ENCODE data around the gene MAT2A.

Gene MAT2A

GRCh38 chr2:85525567-85525966 is 13.4 kb upstream of the MAT2A start:
- ATAC-seq: no peak
- no peak for TF ChIP-seq CREB5 (CRISPR knock-in tag; IDR thresholded peaks at IDR 0.05; ENCODE audit: low read depth)
- TF ChIP-seq PPARA (CRISPR knock-in tag; IDR thresholded peaks at IDR 0.05; ENCODE audit: borderline replicate concordance): no peak
- no peak for TF ChIP-seq OSR1 (CRISPR knock-in tag; IDR thresholded peaks at IDR 0.05)
- no peak for TF ChIP-seq PATZ1 (CRISPR knock-in tag; IDR thresholded peaks at IDR 0.05; ENCODE audit: borderline replicate concordance)

- no peak for ATAC-seq
- no peak for TF ChIP-seq ESRRG (CRISPR knock-in tag; IDR thresholded peaks at IDR 0.05)
- no peak for TF ChIP-seq ISL1 (CRISPR knock-in tag; IDR thresholded peaks at IDR 0.05)
- TF ChIP-seq ARNTL (CRISPR knock-in tag; IDR thresholded peaks at IDR 0.05; ENCODE audit: borderline replicate concordance, low read depth): no peak
- TF ChIP-seq TCF4 (CRISPR knock-in tag; IDR thresholded peaks at IDR 0.05; ENCODE audit: borderline replicate concordance): no peak
- no peak for TF ChIP-seq CREB5 (CRISPR knock-in tag; IDR thresholded peaks at IDR 0.05; ENCODE audit: low read depth)
- TF ChIP-seq ZNF70 (CRISPR knock-in tag; IDR thresholded peaks at IDR 0.05): no peak
- TF ChIP-seq ZNF565 (CRISPR knock-in tag; conservative IDR thresholded peaks at IDR 0.05; ENCODE audit: low read depth): no peak
- TF ChIP-seq CSDC2 (CRISPR knock-in tag; IDR thresholded peaks at IDR 0.05): no peak
- TF ChIP-seq RARB (CRISPR knock-in tag; IDR thresholded peaks at IDR 0.05): no peak
Observed at GRCh38 chr2:85527787-85528186, 11.2 kb upstream of the MAT2A start.

- TF ChIP-seq CSRNP3 (CRISPR knock-in tag; IDR thresholded peaks at IDR 0.05): no peak
- no peak for TF ChIP-seq CSDC2 (CRISPR knock-in tag; IDR thresholded peaks at IDR 0.05)
- no peak for TF ChIP-seq CREB5 (CRISPR knock-in tag; IDR thresholded peaks at IDR 0.05; ENCODE audit: low read depth)
- TF ChIP-seq ZC3H10 (CRISPR knock-in tag; IDR thresholded peaks at IDR 0.05): no peak
- no peak for TF ChIP-seq BACH2 (CRISPR knock-in tag; IDR thresholded peaks at IDR 0.05; ENCODE audit: borderline replicate concordance)
- no peak for TF ChIP-seq OSR1 (CRISPR knock-in tag; IDR thresholded peaks at IDR 0.05)
- TF ChIP-seq POU6F1 (CRISPR knock-in tag; IDR thresholded peaks at IDR 0.05; ENCODE audit: borderline replicate concordance, low read depth): no peak
- no peak for TF ChIP-seq TCF4 (CRISPR knock-in tag; IDR thresholded peaks at IDR 0.05; ENCODE audit: borderline replicate concordance)
- TF ChIP-seq ZNF565 (CRISPR knock-in tag; conservative IDR thresholded peaks at IDR 0.05; ENCODE audit: low read depth): no peak
- TF ChIP-seq ZFP30 (CRISPR knock-in tag; IDR thresholded peaks at IDR 0.05): no peak
- no peak for TF ChIP-seq ISL1 (CRISPR knock-in tag; IDR thresholded peaks at IDR 0.05)
- TF ChIP-seq ZFP3 (CRISPR knock-in tag; IDR thresholded peaks at IDR 0.05): no peak
- TF ChIP-seq PATZ1 (CRISPR knock-in tag; IDR thresholded peaks at IDR 0.05; ENCODE audit: borderline replicate concordance): no peak
- no peak for TF ChIP-seq TSHZ2 (CRISPR knock-in tag; IDR thresholded peaks at IDR 0.05)
- no peak for TF ChIP-seq RARB (CRISPR knock-in tag; IDR thresholded peaks at IDR 0.05)
- no peak for TF ChIP-seq ARNTL (CRISPR knock-in tag; IDR thresholded peaks at IDR 0.05; ENCODE audit: borderline replicate concordance, low read depth)
- TF ChIP-seq ZNF70 (CRISPR knock-in tag; IDR thresholded peaks at IDR 0.05): no peak
- no peak for TF ChIP-seq SNAI2 (CRISPR knock-in tag; IDR thresholded peaks at IDR 0.05)
- TF ChIP-seq TOX (CRISPR knock-in tag; IDR thresholded peaks at IDR 0.05; ENCODE audit: borderline replicate concordance): no peak
- ATAC-seq: no peak
Observed at GRCh38 chr2:85528355-85528754, 10.6 kb upstream of the MAT2A start.

Measured in SK-N-SH treated with all-trans-retinoic acid at 6 μM for 48 hours (cell line).